Measurements from ENCODE around the gene GRK2.

GRK2 gene

GRCh38 chr11:67271205-67271540, 4.9 kb downstream of the GRK2 start:
- no peak for DNase-seq

- no peak for DNase-seq
These were observed 5.4 kb downstream of the GRK2 start for GRCh38 chr11:67271541-67272284.

GRCh38 chr11:67272327-67273259, 6.3 kb downstream of the GRK2 start:
- DNase-seq: no peak

GRCh38 chr11:67273260-67273990, 7.2 kb downstream of the GRK2 start:
- peak; percentile 41 for DNase-seq

GRCh38 chr11:67274768-67275605, 8.7 kb downstream of the GRK2 start:
- DNase-seq: no peak

- DNase-seq: no peak
These were observed 9.5 kb downstream of the GRK2 start for GRCh38 chr11:67275606-67276409.

- peak; percentile 44 for DNase-seq
These were observed 10.5 kb downstream of the GRK2 start for GRCh38 chr11:67276781-67277230.

GRCh38 chr11:67277231-67277961, 11.1 kb downstream of the GRK2 start:
- peak; percentile 76 for DNase-seq

- DNase-seq: no peak
These were observed 12.1 kb downstream of the GRK2 start for GRCh38 chr11:67278135-67278938.

GRCh38 chr11:67278939-67279588, 12.8 kb downstream of the GRK2 start:
- DNase-seq: no peak

- no peak for DNase-seq
These were observed 13.5 kb downstream of the GRK2 start for GRCh38 chr11:67279589-67280340.

- DNase-seq: no peak
These were observed 14.1 kb downstream of the GRK2 start for GRCh38 chr11:67280341-67280787.

GRCh38 chr11:67280788-67281551, 14.7 kb downstream of the GRK2 start:
- DNase-seq: no peak

GRCh38 chr11:67281552-67282150, 15.4 kb downstream of the GRK2 start:
- no peak for DNase-seq

GRCh38 chr11:67282155-67282875, 16.0 kb downstream of the GRK2 start:
- DNase-seq: no peak

- no peak for DNase-seq
These were observed 16.7 kb downstream of the GRK2 start for GRCh38 chr11:67282876-67283371.
